Endothelial cell of umbilical vein (primary cell): Measurements from ENCODE around the gene SLC1A4.

Source experiments
- CTCF ChIP-seq, 2 donors: IDR thresholded peaks; 1 replicate in 1 of 2; 2 replicates in 1 of 2; pipeline ENCODE4 v1.5.1; 2011; ENCODE audit warnings: low read length in 2 of 2, mild to moderate bottlenecking in 2 of 2, moderate library complexity in 2 of 2, control low read depth in 1 of 2, inconsistent platforms in 1 of 2, low read depth in 1 of 2; ENCODE audit not compliant: insufficient read depth in 1 of 2; ENCODE audit errors: extremely low read depth in 1 of 2
- EZH2 ChIP-seq: IDR thresholded peaks from 2 replicates; pipeline ENCODE4 v1.6.1; 2012; ENCODE audit warnings: borderline replicate concordance, low read depth, mild to moderate bottlenecking, moderate library complexity, low read length, inconsistent platforms; ENCODE audit not compliant: severe bottlenecking
- POLR2AphosphoS5 ChIP-seq: IDR thresholded peaks from 2 replicates; pipeline ENCODE4 v1.6.1; 2012; ENCODE audit warnings: low read depth, mild to moderate bottlenecking, control low read depth, low read length, moderate library complexity; ENCODE audit not compliant: insufficient read depth

- TF ChIP-seq POLR2AphosphoS5 = no peak
- no peak for TF ChIP-seq CTCF (IDR thresholded peaks at IDR 0.05; ENCODE audit: extremely low read depth in 1 of 2, insufficient read depth in 1 of 2, low read depth in 1 of 2, low read length in 2 of 2)
- no peak for TF ChIP-seq EZH2
These were observed 16.3 kb upstream of the SLC1A4 start for GRCh38 chr2:64972876-64973275.
